HG03342 (cell line): Measurements from ENCODE around the gene PDE6C.

Source experiments
- ATAC-seq: cut with Tn5 transposase; IDR thresholded peaks from one replicate; pipeline ENCODE4 v1.9.1; 2021; ENCODE audit warnings: mild to moderate bottlenecking, moderate library complexity; ENCODE audit not compliant: unreplicated experiment

Gene PDE6C

GRCh38 chr10:93612311-93612710 is at the start of gene PDE6C:
PDE6C (plus strand) TSS chr10:93612537; CDS start chr10:93612726, 189 bp downstream.
- ATAC-seq, result no peak

- ATAC-seq, result no peak
Measured at GRCh38 chr10:93565446-93565845, 46.9 kb upstream of the PDE6C start.

- ATAC-seq, result no peak
Measured at GRCh38 chr10:93566435-93567276, 45.7 kb upstream of the PDE6C start, which contains the start of gene FFAR4. FFAR4 (plus strand) TSS chr10:93566665; CDS start chr10:93566721, 56 bp downstream.

- no peak for ATAC-seq
Measured at GRCh38 chr10:93567277-93568104, 44.8 kb upstream of the PDE6C start.

- no peak for ATAC-seq
Measured at GRCh38 chr10:93568105-93568390, 44.3 kb upstream of the PDE6C start.

- ATAC-seq, result no peak
Measured at GRCh38 chr10:93570383-93570782, 42.0 kb upstream of the PDE6C start.

- ATAC-seq, result no peak
Measured at GRCh38 chr10:93572606-93573005, 39.7 kb upstream of the PDE6C start.

- ATAC-seq, result no peak
Measured at GRCh38 chr10:93573051-93573909, 39.1 kb upstream of the PDE6C start.

- ATAC-seq, result no peak
Measured at GRCh38 chr10:93573924-93574323, 38.4 kb upstream of the PDE6C start.

GRCh38 chr10:93576888-93577287 is 35.4 kb upstream of the PDE6C start:
- ATAC-seq, result no peak

- no peak for ATAC-seq
Measured at GRCh38 chr10:93577565-93577964, 34.8 kb upstream of the PDE6C start.

GRCh38 chr10:93579089-93579488 is 33.2 kb upstream of the PDE6C start:
- no peak for ATAC-seq

- ATAC-seq, result no peak
Measured at GRCh38 chr10:93579985-93580711, 32.2 kb upstream of the PDE6C start.

GRCh38 chr10:93580828-93581227 is 31.5 kb upstream of the PDE6C start:
- ATAC-seq, result no peak

GRCh38 chr10:93584445-93584844 is 27.9 kb upstream of the PDE6C start:
- ATAC-seq, result no peak

GRCh38 chr10:93589648-93590562 is 22.4 kb upstream of the PDE6C start:
- no peak for ATAC-seq

- ATAC-seq, result no peak
Measured at GRCh38 chr10:93590638-93591037, 21.7 kb upstream of the PDE6C start.

- no peak for ATAC-seq
Measured at GRCh38 chr10:93591065-93591808, 21.1 kb upstream of the PDE6C start.

- ATAC-seq, result no peak
Measured at GRCh38 chr10:93593254-93593653, 19.1 kb upstream of the PDE6C start.
